ENCODE measurements around the gene ZNF879.
A peak's percentile ranks its signal among the peaks of the same experiment; 100 is the strongest.

The ZNF879 gene

DNA sequence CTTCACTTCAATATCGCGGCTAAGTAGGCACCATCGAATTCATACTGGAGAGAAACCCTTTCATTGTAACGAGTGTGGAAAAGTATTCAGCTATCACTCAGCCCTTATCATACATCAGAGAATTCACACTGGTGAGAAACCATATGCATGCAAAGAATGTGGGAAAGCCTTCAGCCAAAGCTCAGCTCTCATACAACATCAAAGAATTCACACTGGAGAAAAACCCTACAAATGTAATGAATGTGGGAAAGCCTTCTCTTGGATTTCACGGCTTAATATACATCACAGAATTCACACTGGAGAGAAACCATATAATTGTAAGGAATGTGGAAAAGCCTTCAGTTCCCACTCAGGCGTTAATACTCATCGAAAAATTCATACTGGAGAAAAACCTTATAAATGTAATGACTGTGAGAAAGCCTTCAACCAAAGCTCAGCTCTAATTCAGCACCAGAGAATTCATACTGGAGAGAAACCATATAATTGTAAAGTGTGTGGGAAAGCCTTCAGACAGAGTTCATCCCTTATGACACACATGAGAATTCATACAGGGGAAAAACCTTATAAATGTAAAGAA lies 9.5 kb downstream of the ZNF879 start:
- DNase-seq = peak in 1 of 6 experiments; percentile 7

DNA sequence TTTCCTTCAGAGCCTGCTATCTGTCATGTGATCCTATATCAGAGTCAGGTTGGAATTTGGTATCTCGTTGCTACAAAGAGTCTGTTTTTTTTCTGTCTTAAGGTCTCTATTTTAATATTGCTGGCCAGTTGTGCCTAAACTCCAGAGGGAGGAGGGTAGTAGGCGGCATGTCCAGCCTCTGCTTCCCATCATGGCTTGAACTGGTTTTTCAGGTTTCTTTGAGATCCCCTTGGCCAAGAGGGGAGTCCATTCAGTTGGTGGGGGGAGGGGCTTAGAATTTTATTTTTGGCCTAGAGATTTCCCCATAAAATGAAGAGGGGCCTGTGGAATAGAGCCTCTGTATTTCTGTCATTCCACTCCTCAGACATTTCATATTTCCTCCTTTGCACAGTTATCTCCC lies 21.2 kb downstream of the ZNF879 start:
- DNase-seq = no peak

DNA sequence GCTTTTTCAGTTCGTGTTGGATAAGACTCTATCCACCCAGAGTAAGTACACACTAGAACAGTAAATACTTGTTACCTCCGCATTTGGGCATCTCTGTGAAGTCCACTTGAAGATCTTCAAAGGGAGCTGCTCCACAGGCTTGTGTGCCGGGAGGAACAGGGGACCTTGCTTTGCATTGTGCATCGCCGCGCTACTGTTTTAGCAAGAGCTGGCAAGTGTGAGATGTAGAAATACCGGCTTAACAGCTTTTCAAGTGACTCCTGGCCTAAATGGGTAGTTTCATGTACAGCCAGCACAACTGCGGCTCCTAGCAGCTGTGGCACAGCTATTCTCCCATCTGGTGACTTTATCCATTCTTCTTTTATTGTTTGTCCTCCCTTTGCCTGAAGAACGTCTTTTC lies 28.2 kb downstream of the ZNF879 start:
- no peak for DNase-seq

DNA sequence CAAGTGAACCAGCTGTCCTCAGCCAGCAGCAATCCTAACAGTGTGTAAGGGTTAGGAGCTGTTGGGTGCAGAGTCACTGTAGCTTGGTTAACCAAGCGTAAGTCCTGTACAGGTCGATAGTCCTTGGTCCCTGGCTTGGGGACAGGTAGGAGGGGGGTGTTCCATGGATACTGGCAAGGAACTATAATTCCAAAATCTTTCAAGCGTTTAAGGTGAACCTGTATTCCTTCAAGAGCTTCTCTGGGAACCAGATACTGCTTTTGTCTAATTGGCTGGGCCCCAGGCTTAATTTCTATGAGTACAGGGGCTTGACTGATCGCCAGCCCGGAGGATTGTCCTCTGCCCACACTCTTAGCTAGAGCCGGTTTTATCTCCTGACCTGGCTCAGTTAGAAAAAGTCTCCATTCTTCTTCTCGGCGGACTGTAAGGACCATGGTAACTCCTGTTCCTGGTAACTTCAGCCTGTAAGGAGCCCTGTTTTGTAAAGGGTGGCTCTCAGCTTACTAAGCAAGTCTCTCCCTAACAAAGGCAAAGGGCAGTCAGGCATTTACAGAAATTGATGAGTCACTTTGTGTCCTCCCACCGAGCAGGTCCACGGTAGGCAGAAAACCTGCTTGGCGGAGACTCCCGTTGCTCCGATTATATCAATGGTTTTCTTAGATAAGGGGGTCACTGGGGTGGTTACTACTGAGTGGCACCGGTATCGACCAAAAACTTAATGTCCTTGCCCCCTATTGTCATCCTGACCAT lies 30.6 kb downstream of the ZNF879 start:
- no peak for DNase-seq

DNA sequence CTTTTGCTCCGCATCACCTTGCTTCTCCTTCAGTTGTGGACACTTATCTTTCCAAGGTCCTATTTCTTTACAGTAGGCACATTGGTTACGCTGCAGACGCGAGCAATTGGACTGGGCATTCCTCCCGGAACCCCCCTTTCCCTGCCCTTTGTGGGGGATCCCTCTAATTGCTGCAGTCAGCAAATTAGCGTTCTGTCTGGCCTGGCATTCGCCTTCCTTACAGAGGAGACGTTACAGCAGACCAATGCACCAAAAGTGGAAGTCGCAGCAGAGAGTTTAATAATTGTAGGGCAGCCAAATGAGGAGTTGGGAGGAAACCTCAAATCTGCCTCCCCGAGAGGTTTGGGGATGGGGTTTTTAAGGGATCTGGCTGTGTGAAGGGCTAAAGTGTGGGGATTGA lies 31.3 kb downstream of the ZNF879 start:
- no peak for DNase-seq

DNA sequence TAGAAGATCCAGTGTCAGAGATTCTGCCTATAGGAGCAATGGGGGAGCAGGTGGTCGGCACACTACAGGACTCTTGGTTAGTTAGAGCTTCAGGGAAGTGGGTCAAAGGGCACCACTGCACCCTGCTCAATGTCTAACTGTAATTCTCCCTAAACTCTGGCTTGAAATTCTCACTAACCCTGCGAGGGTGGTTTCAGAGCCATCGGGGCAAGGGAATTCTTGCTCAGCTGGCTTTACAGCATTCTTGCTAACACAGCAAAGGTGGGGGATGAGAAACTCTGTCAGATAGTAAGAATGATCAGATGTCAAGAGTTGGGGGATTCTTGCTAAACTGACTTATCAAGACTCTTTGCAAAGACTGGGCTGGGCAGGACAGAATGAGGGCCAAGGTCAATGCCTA lies 31.8 kb downstream of the ZNF879 start:
- no peak for DNase-seq

DNA sequence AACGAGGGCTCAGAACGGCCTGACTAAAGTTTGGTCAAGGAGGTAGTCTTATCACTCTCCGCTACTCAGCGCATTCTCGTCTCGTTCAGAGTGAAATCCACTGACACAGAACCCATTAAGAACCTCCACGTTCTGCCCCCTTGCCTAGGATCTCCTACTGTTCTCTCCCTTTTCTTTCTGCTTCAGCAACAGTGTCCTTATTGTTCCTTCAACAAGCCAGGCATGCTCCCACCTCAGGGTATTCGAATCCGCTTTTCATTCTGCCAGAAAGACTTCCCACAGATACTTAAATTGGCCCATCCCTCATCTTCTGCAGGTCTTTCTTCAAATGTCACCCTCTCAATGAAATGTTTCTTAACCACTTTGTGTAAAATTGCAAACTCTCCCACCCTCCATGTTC lies 32.2 kb downstream of the ZNF879 start:
- DNase-seq = no peak

DNA sequence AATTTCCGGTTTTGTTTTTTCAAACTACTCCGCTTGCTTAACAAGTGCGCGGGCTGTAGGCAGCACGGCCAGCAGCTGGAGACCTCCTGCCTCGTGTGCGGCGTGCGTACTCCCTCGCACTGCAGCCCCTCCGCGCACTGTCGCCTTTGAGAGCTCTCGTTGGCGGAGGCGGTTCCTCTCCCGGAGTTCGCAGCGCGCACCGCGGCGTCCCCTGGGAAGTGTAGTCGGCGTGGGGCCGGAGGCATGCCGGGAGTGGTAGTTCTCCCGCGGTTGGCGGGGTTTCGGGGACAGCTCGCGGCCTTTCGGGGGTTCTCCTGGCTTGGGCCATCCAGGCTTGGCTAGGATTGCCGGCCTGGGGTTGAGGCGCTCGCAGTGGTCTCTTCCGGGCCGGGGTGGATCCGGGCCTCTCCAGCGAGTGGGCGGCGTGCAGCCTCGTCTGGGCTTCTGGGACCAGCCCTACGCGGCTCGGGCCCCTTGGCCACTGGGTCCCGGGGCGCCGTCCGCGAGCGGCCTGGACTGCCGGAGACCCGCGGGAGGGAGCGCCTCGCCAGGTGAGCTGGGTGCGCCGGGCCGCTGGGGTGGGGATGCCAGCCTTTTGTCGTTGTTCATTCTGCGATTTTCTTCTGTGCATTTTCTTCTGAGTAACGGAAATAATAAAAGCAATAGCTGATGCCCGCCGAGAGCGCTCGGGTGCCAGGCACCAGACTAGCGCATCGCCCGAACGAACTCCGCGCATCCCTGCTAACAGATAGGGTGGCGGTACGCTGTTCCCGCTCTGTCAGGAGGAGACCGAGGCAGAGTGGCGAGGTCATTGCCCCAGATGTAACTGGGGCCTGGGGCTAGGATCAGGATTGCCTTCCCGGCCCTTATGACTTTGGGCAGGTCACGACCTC lies 36.8 kb downstream of the ZNF879 start, which contains the start of gene ZNF354C:
Gene ZNF354C, plus strand, starts transcription at position 258 of the 893 bp plus-strand sequence. CDS start 1,696 bp downstream, outside the sequence.
- DNase-seq = peak; percentile 70 to 84 (median 82)

DNA sequence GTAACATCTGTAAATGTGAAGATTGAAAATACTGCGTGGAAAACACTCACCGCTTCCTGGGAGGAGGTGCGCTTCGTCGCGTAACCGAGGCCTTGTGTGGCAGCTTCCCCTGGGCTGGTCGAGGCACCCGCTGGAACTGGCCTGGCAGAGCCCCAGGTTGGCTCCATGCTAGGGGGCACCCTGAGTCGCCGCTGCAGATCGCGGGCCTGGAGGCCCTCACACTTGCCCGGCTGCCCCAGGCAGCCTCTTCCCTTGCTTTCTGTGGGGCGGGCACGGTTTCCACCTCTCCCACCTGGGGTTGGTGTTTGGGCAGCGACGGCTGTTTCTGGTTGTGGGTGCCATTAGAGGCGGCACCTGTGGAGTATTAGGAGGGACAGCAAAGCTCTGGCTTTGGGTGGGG lies 37.4 kb downstream of the ZNF879 start:
- DNase-seq = no peak

DNA sequence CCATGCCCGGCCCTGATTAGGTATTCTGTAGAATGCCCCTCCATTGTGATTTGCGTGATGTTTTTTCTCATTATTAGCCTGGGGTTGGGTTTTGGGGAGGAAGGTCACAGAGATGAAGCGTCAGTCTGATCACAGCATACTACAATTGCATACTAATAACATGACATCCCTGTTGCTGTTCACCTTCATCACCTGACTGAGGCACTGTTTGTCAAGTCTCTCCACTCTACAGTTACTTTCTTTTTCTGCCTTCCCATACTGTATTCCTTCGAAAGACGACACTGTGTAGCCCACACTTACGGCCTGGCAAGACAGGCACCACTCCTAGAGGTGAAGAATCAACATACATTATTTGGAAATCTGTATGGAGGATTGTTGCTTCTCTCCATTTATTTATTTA lies 42.1 kb downstream of the ZNF879 start:
- no peak for DNase-seq

DNA sequence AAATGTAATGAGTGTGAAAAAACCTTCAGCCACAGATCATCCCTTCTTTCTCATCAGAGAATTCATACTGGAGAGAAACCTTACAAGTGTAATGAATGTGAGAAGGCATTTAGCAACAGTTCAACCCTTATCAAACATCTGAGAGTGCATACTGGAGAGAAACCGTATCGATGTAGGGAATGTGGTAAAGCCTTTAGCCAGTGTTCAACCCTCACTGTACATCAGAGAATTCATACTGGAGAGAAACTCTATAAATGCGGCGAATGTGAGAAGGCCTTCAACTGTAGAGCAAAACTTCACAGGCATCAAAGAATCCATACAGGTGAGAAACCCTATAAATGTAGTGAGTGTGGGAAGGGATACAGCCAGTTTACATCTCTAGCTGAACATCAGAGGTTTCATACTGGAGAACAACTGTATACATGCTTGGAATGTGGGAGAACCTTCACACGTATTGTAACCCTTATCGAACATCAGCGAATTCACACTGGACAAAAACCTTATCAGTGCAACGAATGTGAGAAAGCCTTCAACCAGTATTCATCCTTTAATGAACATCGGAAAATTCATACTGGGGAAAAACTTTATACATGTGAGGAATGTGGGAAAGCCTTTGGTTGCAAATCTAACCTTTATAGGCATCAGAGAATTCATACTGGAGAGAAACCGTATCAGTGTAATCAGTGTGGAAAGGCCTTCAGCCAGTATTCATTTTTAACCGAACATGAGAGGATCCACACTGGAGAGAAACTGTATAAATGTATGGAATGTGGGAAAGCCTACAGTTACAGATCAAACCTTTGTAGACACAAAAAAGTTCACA lies 55.8 kb downstream of the ZNF879 start:
- DNase-seq = no peak

DNA sequence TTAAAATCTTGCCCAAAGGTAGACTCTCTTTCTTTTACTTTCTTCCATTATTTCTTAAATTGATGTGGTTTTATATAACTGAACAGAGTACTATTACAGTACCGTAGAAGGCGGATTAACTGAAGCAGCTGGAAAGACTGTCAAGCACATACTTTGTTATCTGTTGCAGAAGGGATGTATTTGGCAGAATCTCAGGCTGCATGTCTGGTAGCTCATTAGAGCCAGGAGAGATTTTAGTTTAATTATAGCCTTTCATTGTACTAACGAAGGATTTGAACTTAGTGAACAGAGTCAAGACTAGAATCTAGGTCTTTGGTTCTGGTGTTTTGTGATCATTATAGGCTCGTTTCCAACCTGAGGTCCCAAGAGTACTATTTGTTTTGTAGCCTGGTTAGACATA lies 57.1 kb downstream of the ZNF879 start:
- DNase-seq = no peak

Measured in stimulated activated naive CD4-positive, alpha-beta T cell (primary cell).